Suprapubic skin (tissue), 4 donors: ENCODE data around the gene CHEK1. TPM values are rescaled to one million over a fixed set of nuclear protein-coding genes. Genes with fewer than 3 reads are reported as not detected.

ENCODE experiments used
- DNase-seq, 2 donors: peaks; one replicate each; pipeline ENCODE4 v3.0.0-alpha.2; 2019; ENCODE audit warnings: low spot score in 2 of 2
- H3K27ac ChIP-seq: fragments of 200-600 bp; sonication (generic); one replicate; pipeline ENCODE4 v1.5.1; 2019
- H3K27me3 ChIP-seq: fragments of 200-600 bp; sonication (generic); one replicate; pipeline ENCODE4 v1.5.1; 2019
- H3K36me3 ChIP-seq: fragments of 200-600 bp; sonication (generic); one replicate; pipeline ENCODE4 v1.5.1; 2019
- H3K4me1 ChIP-seq: fragments of 200-600 bp; sonication (generic); one replicate; pipeline ENCODE4 v1.5.1; 2019
- H3K4me3 ChIP-seq: fragments of 200-600 bp; sonication (generic); one replicate; pipeline ENCODE4 v1.5.1; 2019; ENCODE audit warnings: mild to moderate bottlenecking
- H3K9me3 ChIP-seq: fragments of 200-600 bp; sonication (generic); one replicate; pipeline ENCODE4 v1.5.1; 2019
- CTCF ChIP-seq, 2 donors: fragments of 200-600 bp in 1 of 2; fragments of 450-650 bp in 1 of 2; sonication (generic) in 1 of 2; IDR thresholded peaks; one replicate each; pipeline ENCODE4 v1.5.1; 2016 to 2019; ENCODE audit warnings: antibody characterized with exemption in 2 of 2, mild to moderate bottlenecking in 1 of 2, moderate library complexity in 1 of 2
- EP300 ChIP-seq: sonication (generic); formaldehyde crosslinking; IDR thresholded peaks from one replicate; pipeline ENCODE4 v1.6.1; 2017; ENCODE audit warnings: antibody characterized with exemption
- POLR2A ChIP-seq, 2 donors: fragments of 450-650 bp; IDR thresholded peaks; one replicate each; pipeline ENCODE4 v1.6.1; 2017; ENCODE audit warnings: antibody characterized with exemption in 2 of 2, mild to moderate bottlenecking in 2 of 2, moderate library complexity in 2 of 2
- POLR2AphosphoS5 ChIP-seq, 3 donors: sonication (generic); formaldehyde crosslinking; IDR thresholded peaks; one replicate each; pipeline ENCODE4 v1.6.1; 2017; ENCODE audit warnings: antibody characterized with exemption in 3 of 3
- WGBS: methylation state at CpG from one replicate; pipeline ENCODE4 v1.1.5; 2018; 5-methylcytosine and 5-hydroxymethylcytosine counted together
- total RNA-seq, 4 donors: library from RNA; depleted of rRNA; stranded (reverse); fragments of >200 nt; gene quantifications; one replicate each; pipeline ENCODE4 v1.1.0, GENCODE V29; 2016

The CHEK1 gene
- total RNA-seq, 4 donors from 2014 or later, result 2.5 to 4.0 (median 3.5) TPM

DNA sequence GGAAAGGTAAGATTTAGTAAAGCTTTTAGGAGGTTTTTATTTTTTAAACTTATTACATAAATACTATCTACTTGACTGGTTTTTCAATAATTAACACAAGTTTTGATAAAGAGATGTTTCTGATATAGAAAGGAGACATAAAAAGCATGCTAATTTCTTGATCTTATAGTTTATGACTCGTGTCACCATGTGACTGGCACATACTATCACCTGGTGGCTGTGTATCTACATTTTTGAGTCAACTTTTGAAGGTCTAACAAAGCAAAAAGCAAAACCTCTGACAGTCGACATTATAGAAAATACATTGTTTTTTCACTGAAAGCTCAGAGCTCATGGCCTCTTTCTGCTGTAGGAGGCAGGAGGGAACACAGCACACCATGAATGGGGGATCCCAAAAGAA is 54.9 kb downstream of the CHEK1 start:
- Histone ChIP-seq H3K36me3 (no peaks in the 10 kb centered on the region), H3K4me3 (no peak overlapping the region), H3K9me3 (no peaks in the 10 kb centered on the region), H3K4me1 (no peaks in the 10 kb centered on the region), H3K27ac (no peak overlapping the region), H3K27me3 (no peaks in the 10 kb centered on the region)
- WGBS, result 90% methylated on average over 2 of the region's 2 CpGs
- TF ChIP-seq POLR2A (IDR thresholded peaks at IDR 0.05) (no peak), CTCF (IDR thresholded peaks at IDR 0.05) (no peak), EP300 (no peak), POLR2AphosphoS5 (IDR thresholded peaks at IDR 0.05) (no peak)
- no peak for DNase-seq

DNA sequence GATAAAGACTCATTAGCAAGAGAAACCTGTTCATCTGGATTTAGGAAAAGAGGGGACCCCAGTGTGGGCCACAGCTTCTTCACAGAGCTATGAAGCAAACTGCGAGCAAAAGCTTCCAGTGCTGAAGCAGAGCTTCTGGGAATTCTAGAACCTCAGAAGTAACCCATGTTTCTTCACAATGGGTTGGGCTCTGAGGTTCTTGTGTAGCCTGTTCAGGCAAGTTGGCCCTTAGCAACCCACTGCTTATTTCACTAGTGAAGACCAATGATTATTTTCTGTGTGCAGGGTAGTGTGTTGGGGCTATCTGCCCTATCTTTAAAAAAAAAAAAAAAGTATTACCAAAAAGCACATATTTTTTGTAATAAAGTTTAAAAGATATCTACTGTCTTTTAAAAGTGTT is 55.8 kb downstream of the CHEK1 start, which contains the start of gene ACRV1:
ACRV1 (minus strand) TSS at position 101 of the 400 bp plus-strand sequence; CDS start at position 34, 67 bp downstream.
- Histone ChIP-seq H3K4me1 (no peaks in the 10 kb centered on the region), H3K4me3 (no peak within 1 kb of the TSS), H3K27me3 (no peaks in the 10 kb centered on the region), H3K9me3 (no peaks in the 10 kb centered on the region), H3K27ac (no peak within 1 kb of the TSS), H3K36me3 (no peaks in the 10 kb centered on the region)
- no peak for DNase-seq
- TF ChIP-seq POLR2AphosphoS5 (IDR thresholded peaks at IDR 0.05) (no peak), EP300 (no peak), POLR2A (IDR thresholded peaks at IDR 0.05) (no peak), CTCF (IDR thresholded peaks at IDR 0.05) (no peak)
- WGBS, result 80% methylated on average over 1 of the region's 1 CpG

DNA sequence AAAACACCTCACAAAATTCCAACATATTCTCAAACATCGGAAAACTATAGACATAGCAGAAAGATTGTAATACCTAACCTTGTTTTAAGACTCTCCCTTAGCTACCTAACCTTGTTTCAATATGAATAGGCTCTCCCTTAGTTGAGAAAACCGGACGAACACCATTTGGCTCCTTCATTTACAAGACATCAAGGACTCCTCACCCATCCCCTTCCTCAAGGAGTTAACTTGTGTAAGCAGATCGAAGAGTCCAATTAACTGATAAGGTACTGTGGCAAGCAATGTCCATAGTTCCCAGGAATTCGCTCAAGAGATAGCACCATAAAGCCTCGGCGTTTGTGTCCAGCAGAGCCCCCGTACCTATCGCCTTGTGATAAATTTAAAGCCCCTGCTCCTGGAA is 60.3 kb downstream of the CHEK1 start:
- Histone ChIP-seq H3K4me1 (no peaks in the 10 kb centered on the region), H3K9me3 (no peaks in the 10 kb centered on the region), H3K4me3 (no peak overlapping the region), H3K36me3 (no peaks in the 10 kb centered on the region), H3K27ac (no peak overlapping the region), H3K27me3 (no peaks in the 10 kb centered on the region)
- WGBS, result 56% methylated on average over 9 of the region's 9 CpGs
- no peak for DNase-seq
- TF ChIP-seq POLR2AphosphoS5 (IDR thresholded peaks at IDR 0.05) (no peak), EP300 (no peak), CTCF (IDR thresholded peaks at IDR 0.05) (no peak), POLR2A (IDR thresholded peaks at IDR 0.05) (no peak)

GRCh38 chr11:125688066-125688465 is 63.1 kb downstream of the CHEK1 start:
- TF ChIP-seq POLR2A (IDR thresholded peaks at IDR 0.05) (no peak), POLR2AphosphoS5 (IDR thresholded peaks at IDR 0.05) (no peak), CTCF (IDR thresholded peaks at IDR 0.05) (no peak), EP300 (no peak)
- WGBS, result 92% methylated on average over 4 of the region's 11 CpGs
- no peaks in the 10 kb centered on the region for H3K9me3 ChIP-seq
- H3K27ac ChIP-seq, result no peak overlapping the region
- no peak for DNase-seq
- no peak overlapping the region for H3K4me3 ChIP-seq
- no peaks in the 10 kb centered on the region for H3K27me3 ChIP-seq
- H3K36me3 ChIP-seq, result no peaks in the 10 kb centered on the region
- no peaks in the 10 kb centered on the region for H3K4me1 ChIP-seq

DNA sequence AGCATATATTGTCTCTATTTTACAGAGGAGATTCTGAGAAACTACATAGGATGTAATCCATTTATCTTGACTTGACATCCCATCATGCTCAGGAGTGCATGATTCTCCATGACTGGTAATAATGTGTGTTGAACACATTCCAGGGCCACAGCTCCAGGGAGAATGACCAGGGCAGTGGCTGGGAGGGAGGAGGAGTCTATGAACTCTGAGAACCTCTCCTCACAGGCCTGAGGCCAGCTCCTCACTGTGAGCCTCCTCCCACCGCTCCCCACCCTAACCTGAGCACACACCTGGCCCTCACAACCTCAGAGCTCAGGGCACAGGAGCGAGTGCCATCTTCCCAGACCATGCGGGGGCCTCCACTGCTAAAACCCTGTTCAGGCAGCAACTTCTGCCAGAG is 63.7 kb downstream of the CHEK1 start:
- WGBS, result 79% methylated on average over 3 of the region's 3 CpGs
- Histone ChIP-seq H3K4me3 (no peak overlapping the region), H3K27me3 (no peaks in the 10 kb centered on the region), H3K9me3 (no peaks in the 10 kb centered on the region), H3K4me1 (no peaks in the 10 kb centered on the region), H3K36me3 (no peaks in the 10 kb centered on the region), H3K27ac (no peak overlapping the region)
- no peak for TF ChIP-seq EP300
- no peak for TF ChIP-seq CTCF (IDR thresholded peaks at IDR 0.05)
- TF ChIP-seq POLR2AphosphoS5 (IDR thresholded peaks at IDR 0.05), result no peak
- TF ChIP-seq POLR2A (IDR thresholded peaks at IDR 0.05), result no peak
- DNase-seq, result no peak
